HCT116 (cell line): ENCODE results near the gene SLC66A2. TPM values are rescaled to one million over a fixed set of nuclear protein-coding genes. Genes with fewer than 3 reads are reported as not detected.
"Not testable (repeated sequence)": the region's sequence is repeated elsewhere in the genome, so short reads cannot be mapped to it uniquely, and the experiment has no call there.

Experiments
- ATAC-seq: fragments of 200-7000 bp; cut with Tn5 transposase; 2 replicates; pipeline ENCODE4 v1.9.1; 2020; ENCODE audit warnings: mild to moderate bottlenecking, moderate library complexity
- BruUV-seq: library from RNA; stranded (reverse); fragments of 400-500 nt; replicated peaks from 2 replicates; lab custom pipeline; 2021; lab: Mats Ljungman, UMichigan
- CTCF ChIA-PET: fragments of 300-600 bp; sonication (Branson Sonifier 250); formaldehyde crosslinking; loops from one replicate; lab custom pipeline; 2021; ENCODE audit warnings: antibody characterized with exemption; lab: Charles Lee
- POLR2A ChIA-PET: fragments of 300-600, 350-600 bp; sonication (Branson Sonifier 250); formaldehyde crosslinking; loops from one replicate; lab custom pipeline; 2021; ENCODE audit warnings: antibody characterized with exemption; lab: Charles Lee
- RAD21 ChIA-PET, 2 experiments: fragments of 300-600 bp; sonication (Branson Sonifier 250); formaldehyde crosslinking; loops; one replicate each; lab custom pipeline; 2023; ENCODE audit warnings: low total read pairs in 2 of 2; ENCODE audit not compliant: uncharacterized antibody in 2 of 2, unreplicated experiment in 2 of 2, low non-redundant PET in 1 of 2; lab: Charles Lee
- DNase-seq: peaks from one replicate; pipeline ENCODE4 v3.0.0-alpha.2; 2010; ENCODE audit warnings: low read depth, low spot score
- H2AFZ ChIP-seq: fragments of 200-600 bp; shearing (Covaris generic), sonication (generic); 2 replicates; pipeline ENCODE4 v1.6.1; 2017; ENCODE audit warnings: low read depth, mixed run types, mixed read lengths, antibody characterized with exemption, low read length; ENCODE audit not compliant: poor library complexity, severe bottlenecking
- H3K27ac ChIP-seq: 2 replicates; pipeline ENCODE4 v1.5.1; 2012; ENCODE audit warnings: low read depth, low read length
- H3K27me3 ChIP-seq: fragments of 200-600 bp; sonication (generic); 2 replicates; pipeline ENCODE4 v1.6.1; 2016; ENCODE audit warnings: mixed run types, low read length, mixed read lengths; ENCODE audit not compliant: insufficient read depth
- H3K36me3 ChIP-seq, 2 experiments: fragments of 200-500 bp in 1 of 2; fragments of 200-600 bp in 1 of 2; sonication (Bioruptor generic) in 1 of 2; sonication (generic) in 1 of 2; 2 replicates each; pipeline versions ENCODE4 v1.5.1 to v1.6.1; 2014 to 2016; ENCODE audit warnings: low read length in 2 of 2, inconsistent platforms in 1 of 2, mixed read lengths in 1 of 2, mixed run types in 1 of 2; ENCODE audit not compliant: insufficient read depth in 2 of 2, control insufficient read depth in 1 of 2
- H3K4me1 ChIP-seq, 2 experiments: fragments of 200-600 bp in 1 of 2; sonication (generic) in 1 of 2; 2 replicates each; pipeline versions ENCODE4 v1.5.1 to v1.6.1; 2012 to 2017; ENCODE audit warnings: low read length in 2 of 2, inconsistent platforms in 1 of 2, mild to moderate bottlenecking in 1 of 2, mixed read lengths in 1 of 2, mixed run types in 1 of 2, moderate library complexity in 1 of 2; ENCODE audit not compliant: insufficient read depth in 2 of 2, control insufficient read depth in 1 of 2
- H3K4me2 ChIP-seq: fragments of 200-600 bp; sonication (generic); 2 replicates; pipeline ENCODE4 v1.6.1; 2017; ENCODE audit warnings: mixed run types, low read length, mixed read lengths
- H3K4me3 ChIP-seq, 2 experiments: fragments of 200-600 bp in 1 of 2; sonication (generic) in 1 of 2; replicated peaks in 1 of 2; 2 replicates each; pipeline ENCODE4 v1.5.1; 2011 to 2016; ENCODE audit warnings: low read length in 2 of 2, control low read depth in 1 of 2, low read depth in 1 of 2, mild to moderate bottlenecking in 1 of 2, mixed read lengths in 1 of 2, mixed run types in 1 of 2
- H3K79me2 ChIP-seq: fragments of 200-600 bp; sonication (generic); 2 replicates; pipeline ENCODE4 v1.6.1; 2017; ENCODE audit warnings: mild to moderate bottlenecking, mixed run types, low read length, moderate library complexity, mixed read lengths; ENCODE audit not compliant: insufficient read depth
- H3K9ac ChIP-seq: fragments of 200-600 bp; sonication (generic); 2 replicates; pipeline ENCODE4 v1.6.1; 2016; ENCODE audit warnings: low read length, mixed read lengths
- H3K9me2 ChIP-seq: fragments of 200-600 bp; sonication (generic), shearing (Covaris generic); 2 replicates; pipeline ENCODE4 v1.6.1; 2017; ENCODE audit warnings: mixed run types, mild to moderate bottlenecking, moderate library complexity; ENCODE audit not compliant: insufficient read depth
- H3K9me3 ChIP-seq, 2 experiments: fragments of 200-500 bp in 1 of 2; fragments of 200-600 bp in 1 of 2; sonication (Bioruptor generic) in 1 of 2; sonication (generic) in 1 of 2; 2 replicates each; pipeline ENCODE4 v1.6.1; 2014 to 2017; ENCODE audit warnings: low read length in 2 of 2, mixed read lengths in 2 of 2, inconsistent platforms in 1 of 2, low read depth in 1 of 2, mild to moderate bottlenecking in 1 of 2, mixed run types in 1 of 2, moderate library complexity in 1 of 2; ENCODE audit not compliant: control insufficient read depth in 1 of 2, insufficient read depth in 1 of 2
- H4K20me1 ChIP-seq: fragments of 200-600 bp; sonication (generic), shearing (Covaris generic); 2 replicates; pipeline ENCODE4 v1.6.1; 2017; ENCODE audit warnings: mixed run types, mild to moderate bottlenecking, moderate library complexity; ENCODE audit not compliant: insufficient read depth
- CTCF ChIP-seq, 3 experiments: fragments of 200-600 bp in 1 of 3; sonication (generic) in 1 of 3; IDR thresholded peaks in 2 of 3; conservative IDR thresholded peaks in 1 of 3; 2 replicates each; pipeline ENCODE4 v1.5.1; 2012 to 2017; ENCODE audit warnings: low read depth in 2 of 3, low read length in 2 of 3, antibody characterized with exemption in 1 of 3, borderline replicate concordance in 1 of 3, control low read depth in 1 of 3, mild to moderate bottlenecking in 1 of 3, mixed read lengths in 1 of 3, mixed run types in 1 of 3, moderate library complexity in 1 of 3; ENCODE audit not compliant: insufficient read depth in 1 of 3
- EZH2phosphoT487 ChIP-seq: fragments of 200-600 bp; IDR thresholded peaks from 2 replicates; pipeline ENCODE4 v1.6.1; 2018; ENCODE audit warnings: antibody characterized with exemption, borderline replicate concordance
- JUND ChIP-seq: IDR thresholded peaks from 2 replicates; pipeline ENCODE4 v1.6.1; 2012
- POLR2AphosphoS5 ChIP-seq: IDR thresholded peaks from 2 replicates; pipeline ENCODE4 v1.6.1; 2011; ENCODE audit warnings: mild to moderate bottlenecking, low read depth, low read length, moderate library complexity
- YY1 ChIP-seq: IDR thresholded peaks from 2 replicates; pipeline ENCODE4 v1.6.1; 2011; ENCODE audit warnings: low read length, low read depth, moderate library complexity, mild to moderate bottlenecking; ENCODE audit not compliant: insufficient replicate concordance; ENCODE audit errors: extremely low read depth
- ZNF274 ChIP-seq: fragments of 200-500 bp; sonication (Bioruptor generic); IDR thresholded peaks from 2 replicates; pipeline ENCODE4 v1.6.1; 2014; ENCODE audit warnings: mild to moderate bottlenecking, low read depth, low read length, inconsistent platforms
- intact Hi-C: fragments of 100-400 bp; cut with micrococcal nuclease; formaldehyde crosslinking; loops from 2 replicates; pipeline ENCODE4 v1.10.0; 2022
- total RNA-seq: library from RNA; stranded (reverse); gene quantifications from one replicate; pipeline ENCODE4 v1.2.1, GENCODE V29; 2021; ENCODE audit not compliant: unreplicated experiment

Gene SLC66A2
- total RNA-seq, 1 experiment from 2014 or later, result 44.9 TPM

- RAD21 ChIA-PET, result no interaction called here
- no peak overlapping the region for H3K4me3 ChIP-seq
- CTCF ChIA-PET, result no interaction called here
- POLR2A ChIA-PET, result no interaction called here
- no peak overlapping the region for H2AFZ ChIP-seq
- no peaks in the 10 kb centered on the region for H3K9me3 ChIP-seq
- TF ChIP-seq POLR2AphosphoS5 (no peak), CTCF (IDR thresholded peaks at IDR 0.05 in 2 of 3, conservative IDR thresholded peaks at IDR 0.05 in 1 of 3; ENCODE audit: borderline replicate concordance in 1 of 3, insufficient read depth in 1 of 3, low read depth in 2 of 3, low read length in 2 of 3) (no peak), EZH2phosphoT487 (no peak), YY1 (no peak), JUND (no peak), ZNF274 (no peak)
- H4K20me1 ChIP-seq, result no peaks in the 10 kb centered on the region
- ATAC-seq (no peak), DNase-seq (no peak)
- H3K4me2 ChIP-seq, result peak overlapping the region; percentile 86
- H3K4me1 ChIP-seq, result peaks cover 32 to 57% of the 10 kb centered on the region in 2 experiments
- no peaks in the 10 kb centered on the region for H3K27me3 ChIP-seq
- H3K27ac ChIP-seq, result peak overlapping the region; percentile 32; the same call in 1 of the 2 replicates
- BruUV-seq, result no TSS peak
- H3K79me2 ChIP-seq, result peaks cover 13% of the 10 kb centered on the region
- H3K9ac ChIP-seq, result 0 out of 2 replicates have a peak overlapping the region, but pooled peaks have one; percentile 92
- H3K9me2 ChIP-seq, result no peaks in the 10 kb centered on the region
- no peaks in the 10 kb centered on the region for H3K36me3 ChIP-seq
- intact Hi-C loops, result no loop called here
Measured at GRCh38 chr18:79960921-79961526, 9.6 kb upstream of the SLC66A2 start.

GRCh38 chr18:79960161-79960801, 8.8 kb upstream of the SLC66A2 start:
- BruUV-seq, H3K9ac ChIP-seq, RAD21 ChIA-PET, DNase-seq, ATAC-seq, H3K79me2 ChIP-seq, H4K20me1 ChIP-seq, H3K9me2 ChIP-seq, H3K36me3 ChIP-seq, intact Hi-C loops, H3K27ac ChIP-seq, POLR2A ChIA-PET, H3K9me3 ChIP-seq, CTCF ChIA-PET, H2AFZ ChIP-seq, H3K27me3 ChIP-seq, H3K4me3 ChIP-seq: not testable (repeated sequence)
- H3K4me2 ChIP-seq, result peak overlapping the region; percentile 14; the same call in 1 of the 2 replicates
- H3K4me1 ChIP-seq, result peaks cover 32 to 50% of the 10 kb centered on the region in 2 experiments
